Endometrial microvascular endothelial cells (primary cell): Measurements from ENCODE around the gene METTL4. TPM values are rescaled to one million over a fixed set of nuclear protein-coding genes. Genes with fewer than 3 reads are reported as not detected.

Source experiments
- in situ Hi-C: cut with HindIII; loops from 2 replicates; pipeline ENCODE4 v1.10.0; 2017; ENCODE audit warnings: low sequenced_read_pairs, low pct_unique_long_range_greater_than_20kb; ENCODE audit errors: inconsistent ontology term
- total RNA-seq: library from RNA; depleted of rRNA; stranded (reverse); fragments of >200 nt; gene quantifications from one replicate; pipeline ENCODE4 v1.2.3, GENCODE V29; 2015; ENCODE audit errors: inconsistent ontology term

The METTL4 gene
- total RNA-seq, 1 donor from 2014 or later = 8.5 TPM

DNA sequence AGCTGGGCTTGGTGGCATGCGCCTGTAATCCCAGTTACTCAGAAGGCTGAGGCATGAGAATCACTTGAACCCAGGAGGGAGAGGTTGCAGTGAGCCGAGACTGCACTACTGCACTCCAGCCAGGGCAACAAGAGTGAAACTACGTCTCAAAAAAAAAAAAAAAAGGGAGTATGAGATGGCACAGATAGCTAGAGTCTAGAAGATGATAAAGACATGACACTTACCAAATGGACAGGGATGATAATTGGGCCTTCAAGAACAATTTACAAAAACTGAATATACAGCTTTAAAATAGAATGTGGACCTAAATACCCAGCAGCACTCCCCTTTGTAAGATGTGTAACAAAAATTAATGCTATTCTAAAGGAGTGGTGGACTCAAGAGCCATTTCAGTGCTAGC is 2.7 kb downstream of the METTL4 start:
- in situ Hi-C loops = no loop called here

DNA sequence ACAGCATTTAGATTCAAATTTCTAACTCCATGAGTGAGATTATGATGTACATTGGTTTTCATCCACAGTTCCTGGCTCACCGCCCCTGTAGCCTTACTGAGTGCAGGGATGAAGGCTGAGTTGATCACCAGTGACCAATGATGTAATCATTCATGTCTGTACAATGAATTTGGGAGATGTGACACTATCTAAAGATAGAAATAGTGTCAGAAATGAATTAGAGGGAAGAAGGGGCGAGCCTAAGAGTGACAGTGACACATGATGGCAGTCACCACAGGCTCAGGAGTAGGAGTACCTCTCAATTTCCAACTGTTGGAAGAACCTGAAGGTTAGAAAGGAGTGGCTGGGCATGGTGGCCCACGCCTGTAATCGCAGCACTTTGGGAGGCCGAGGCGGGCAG is 3.2 kb downstream of the METTL4 start:
- in situ Hi-C loops = no loop called here

DNA sequence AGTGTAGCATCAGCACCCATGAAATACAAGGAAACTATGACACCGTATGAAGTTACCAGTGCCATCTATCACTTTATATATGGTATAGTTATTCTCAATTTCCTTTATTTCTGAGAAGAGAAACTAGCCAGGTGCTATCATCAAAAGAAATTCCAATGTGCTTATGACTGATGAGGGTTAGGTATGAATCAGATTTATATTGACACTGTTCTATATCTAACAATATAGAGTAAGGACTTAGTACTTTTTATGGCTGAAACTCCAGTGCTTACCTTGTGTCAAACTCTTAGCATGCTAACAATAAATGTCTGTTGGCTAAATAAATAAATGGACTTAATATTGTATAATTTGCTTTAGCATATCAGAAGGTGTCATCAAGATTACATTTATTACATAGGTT is 6.9 kb downstream of the METTL4 start:
- in situ Hi-C loops = no loop called here

DNA sequence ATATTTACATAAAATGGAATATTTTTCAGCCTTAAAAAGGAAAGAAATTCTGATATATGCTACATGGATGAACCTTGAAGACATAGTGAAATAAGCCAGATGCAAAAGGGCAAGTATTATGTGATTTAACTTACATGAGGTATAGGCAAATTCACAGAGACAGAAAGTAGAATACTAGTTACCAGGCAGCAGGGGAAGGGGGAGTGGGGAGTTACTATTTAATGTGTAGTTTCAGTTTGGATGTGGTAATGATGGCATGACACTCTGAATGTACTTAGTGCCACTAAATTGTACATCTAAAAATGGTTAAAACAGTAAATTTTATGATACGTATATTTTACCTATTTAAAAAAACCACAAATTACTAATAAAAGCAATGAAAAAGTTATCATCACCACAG is 12.1 kb downstream of the METTL4 start:
- in situ Hi-C loops = no loop called here

DNA sequence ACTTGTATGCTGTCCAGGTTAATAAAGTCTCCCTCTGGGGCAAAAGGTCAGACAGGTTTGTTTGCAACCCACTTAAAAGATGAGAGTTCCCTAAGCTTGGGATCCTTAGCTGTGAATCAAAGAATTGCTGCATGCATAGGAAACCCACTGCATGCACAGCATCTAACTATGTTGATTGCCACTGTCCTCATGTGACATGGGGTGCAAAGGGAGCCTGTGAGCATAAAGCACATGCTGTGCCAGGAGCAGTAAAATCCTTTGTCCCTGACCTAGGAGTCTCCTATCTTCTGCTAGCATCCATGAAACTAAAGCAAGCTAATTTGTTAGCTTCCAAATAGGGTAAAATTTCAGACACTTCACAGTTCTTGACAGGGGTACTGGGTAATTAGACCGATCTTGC is 13.8 kb downstream of the METTL4 start:
- in situ Hi-C loops = no loop called here

DNA sequence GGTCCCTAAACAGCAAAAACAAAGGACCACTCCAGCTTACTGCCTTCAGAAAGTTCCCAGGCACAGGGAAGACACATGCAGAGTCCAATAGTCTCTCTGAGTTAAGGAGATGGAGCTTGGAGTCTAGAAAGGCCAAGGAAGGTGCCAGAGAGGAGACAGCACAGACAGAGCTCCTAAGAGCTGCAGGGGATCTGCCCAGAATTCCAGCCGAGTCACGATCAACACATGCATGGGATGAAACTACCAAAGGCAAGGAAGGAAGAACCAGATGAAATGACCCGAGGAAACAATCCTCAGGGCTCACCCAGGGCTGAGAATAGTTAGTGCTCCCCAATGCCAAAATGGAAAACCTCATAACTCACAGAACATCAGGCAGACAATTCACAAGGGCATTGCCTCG is 15.4 kb downstream of the METTL4 start:
- in situ Hi-C loops = no loop called here

DNA sequence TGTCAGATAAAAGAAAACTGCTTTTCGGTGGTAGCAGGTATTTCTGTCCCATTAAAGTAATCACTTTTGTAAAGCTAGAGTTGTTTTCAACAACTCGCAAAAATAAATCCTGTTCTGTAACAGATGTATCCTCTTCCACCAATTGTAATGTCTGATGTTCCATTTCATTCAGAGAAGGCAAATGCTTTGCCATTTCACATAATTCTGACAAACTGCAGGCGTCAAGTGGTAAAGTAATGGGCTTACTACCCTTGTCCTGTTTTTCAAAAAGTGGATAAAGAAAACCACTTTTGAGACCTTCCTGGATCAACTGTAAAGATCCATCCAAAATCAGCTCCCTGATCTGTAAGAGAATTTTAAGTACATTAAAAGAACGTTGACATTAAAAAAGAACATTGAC is 16.6 kb downstream of the METTL4 start:
- in situ Hi-C loops = no loop called here

DNA sequence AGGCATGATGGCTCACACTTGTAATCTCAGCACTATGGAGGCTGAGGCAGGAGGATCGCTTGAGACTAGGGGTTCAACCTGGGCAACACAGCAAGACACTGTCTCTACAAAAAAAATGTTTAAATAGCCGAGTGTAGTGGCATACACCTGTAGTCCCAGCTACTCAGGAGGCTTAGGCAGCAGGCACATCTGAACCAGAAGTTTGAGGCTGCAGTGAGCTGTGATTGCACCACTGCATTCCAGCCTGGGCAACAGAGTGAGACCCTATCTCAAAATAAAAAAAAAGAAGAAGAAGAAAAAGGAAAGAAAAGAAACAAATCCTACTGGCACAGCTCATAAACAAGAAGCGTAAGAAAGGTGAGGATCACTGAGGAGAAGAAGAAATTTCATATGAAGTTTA is 19.9 kb downstream of the METTL4 start:
- in situ Hi-C loops = no loop called here

DNA sequence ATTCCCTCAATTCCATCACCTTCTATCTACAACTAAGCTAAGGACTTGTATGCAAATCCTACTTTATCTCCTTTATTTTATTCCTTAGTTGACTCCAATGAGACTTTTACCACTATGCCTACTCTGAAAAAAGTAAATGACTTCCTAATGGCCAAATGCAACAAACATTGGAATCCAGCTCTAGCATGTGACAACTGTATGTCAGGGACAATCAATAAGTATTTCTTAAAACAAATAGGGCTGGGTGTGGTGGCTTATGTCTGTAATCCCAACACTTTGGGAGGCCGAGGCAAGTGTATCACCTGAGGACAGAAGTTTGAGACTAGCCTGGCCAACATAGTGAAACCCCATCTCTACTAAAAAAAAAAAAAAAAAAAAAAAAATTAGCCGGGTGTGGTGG is 21.8 kb downstream of the METTL4 start:
- in situ Hi-C loops = loop anchor here (25.0 kb wide), 1 partner anchor 962 kb away; no protein-coding TSS in a partner anchor

DNA sequence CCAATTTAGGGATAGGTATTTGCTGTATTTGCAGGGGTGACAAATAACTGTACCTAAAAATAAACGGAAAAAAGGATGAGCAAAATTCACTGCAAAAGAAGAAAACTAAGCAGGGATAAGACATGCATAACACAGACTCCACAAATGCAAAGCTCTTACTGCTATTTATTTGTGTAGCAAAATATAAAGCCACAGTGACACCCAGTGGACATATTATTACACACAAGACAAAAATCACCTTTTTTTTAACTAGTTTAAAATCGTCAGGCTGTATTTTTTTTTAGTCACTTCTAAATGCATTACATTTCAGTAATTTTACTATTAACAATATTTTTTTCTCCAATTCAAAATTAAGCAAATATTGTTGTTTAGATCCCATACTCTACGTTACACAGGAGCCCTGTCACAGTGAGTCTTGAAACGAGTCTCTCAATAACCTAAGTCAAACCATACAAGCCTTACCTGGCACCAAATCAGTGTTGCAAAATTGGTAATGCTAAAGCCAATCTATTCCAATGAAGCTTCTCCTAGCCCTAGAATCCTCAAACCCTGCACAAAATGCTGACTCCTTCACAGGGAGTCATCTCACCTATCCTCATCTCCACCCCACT is 23.7 kb downstream of the METTL4 start:
- in situ Hi-C loops = loop anchor here (25.0 kb wide), 1 partner anchor 960 kb away; no protein-coding TSS in a partner anchor

DNA sequence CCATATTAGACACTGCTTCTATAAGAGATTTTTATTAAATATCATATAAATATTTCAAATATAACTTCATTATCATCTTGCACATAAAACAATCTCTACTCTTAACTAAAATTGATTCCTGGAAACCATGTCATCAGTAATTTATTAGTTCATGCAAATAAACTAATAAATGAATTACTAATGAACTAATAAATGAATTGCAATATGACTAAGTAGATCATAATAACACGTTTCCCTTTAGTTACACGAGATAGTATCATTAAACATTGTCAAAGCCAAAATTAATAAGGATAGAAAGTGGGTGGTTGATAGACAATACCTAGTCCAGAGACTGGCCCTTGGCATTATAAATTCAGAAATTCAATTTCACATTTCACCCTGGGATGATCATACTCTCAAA is 26.1 kb downstream of the METTL4 start:
- in situ Hi-C loops = loop anchor here (25.0 kb wide), 1 partner anchor 958 kb away; no protein-coding TSS in a partner anchor

DNA sequence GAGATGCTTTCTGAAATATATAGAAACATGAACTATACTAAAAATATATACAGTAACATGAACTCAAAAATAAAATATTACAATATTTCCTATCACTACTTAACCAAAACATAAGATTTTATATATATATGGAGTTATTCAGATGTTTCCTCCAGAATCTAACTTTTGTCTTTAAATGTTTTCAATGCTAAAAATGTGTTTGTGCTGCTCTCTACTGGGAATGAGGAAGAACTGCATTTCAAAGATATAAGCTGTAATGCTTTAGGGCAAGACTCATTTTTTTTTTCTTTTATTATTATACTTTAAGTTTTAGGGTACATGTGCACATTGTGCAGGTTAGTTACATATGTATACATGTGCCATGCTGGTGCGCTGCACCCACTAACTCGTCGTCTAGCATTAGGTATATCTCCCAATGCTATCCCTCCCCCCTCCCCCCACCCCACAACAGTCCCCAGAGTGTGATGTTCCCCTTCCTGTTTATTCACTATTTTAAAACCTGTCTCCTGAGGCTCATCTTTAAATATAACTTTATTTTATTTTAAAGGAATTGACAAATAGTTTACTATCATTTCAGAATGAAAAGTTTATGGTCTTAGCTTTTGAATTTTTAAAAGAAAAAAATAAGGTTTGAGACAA is 29.3 kb downstream of the METTL4 start:
- in situ Hi-C loops = loop anchor here (25.0 kb wide), 1 partner anchor 955 kb away; no protein-coding TSS in a partner anchor

DNA sequence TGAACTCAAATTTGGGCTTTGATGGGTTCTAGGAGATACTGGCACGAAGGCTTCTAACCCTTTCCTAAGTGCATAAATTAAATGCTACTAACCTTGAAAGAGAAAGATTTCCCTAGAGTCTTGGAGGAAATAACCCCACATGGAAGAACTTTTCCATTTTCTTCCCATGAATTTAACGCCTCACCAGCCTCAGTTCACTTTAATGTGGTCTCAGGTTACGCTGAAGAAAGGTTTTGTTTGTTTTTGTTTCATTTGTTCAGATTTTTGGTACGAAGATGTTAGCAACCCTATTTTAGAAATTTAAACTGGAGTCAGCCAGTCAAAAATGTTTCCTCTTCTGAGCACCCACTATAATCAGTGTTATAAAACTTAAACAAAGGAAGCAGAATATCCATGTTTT is 30.7 kb downstream of the METTL4 start:
- in situ Hi-C loops = loop anchor here (25.0 kb wide), 1 partner anchor 953 kb away; no protein-coding TSS in a partner anchor

DNA sequence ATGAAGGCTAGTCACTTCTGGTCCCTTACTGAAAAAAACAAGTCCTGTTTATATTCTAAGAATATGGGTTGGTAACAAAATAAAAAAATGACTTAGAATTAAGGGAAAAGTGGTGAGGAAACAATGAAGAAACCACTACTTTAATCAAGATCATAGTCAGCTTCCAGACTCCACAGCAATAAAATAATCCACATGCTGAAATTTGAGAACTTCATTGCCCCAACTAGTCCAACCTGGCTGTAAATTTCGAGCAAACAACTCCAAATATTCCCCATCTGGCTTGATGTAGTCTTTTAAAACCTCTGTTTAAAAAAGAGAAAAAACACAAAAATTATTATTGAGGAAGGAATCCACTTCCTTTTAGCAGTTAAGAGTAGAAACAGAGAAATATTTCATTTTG is 32.5 kb downstream of the METTL4 start:
- in situ Hi-C loops = loop anchor here (25.0 kb wide), 1 partner anchor 952 kb away; no protein-coding TSS in a partner anchor

DNA sequence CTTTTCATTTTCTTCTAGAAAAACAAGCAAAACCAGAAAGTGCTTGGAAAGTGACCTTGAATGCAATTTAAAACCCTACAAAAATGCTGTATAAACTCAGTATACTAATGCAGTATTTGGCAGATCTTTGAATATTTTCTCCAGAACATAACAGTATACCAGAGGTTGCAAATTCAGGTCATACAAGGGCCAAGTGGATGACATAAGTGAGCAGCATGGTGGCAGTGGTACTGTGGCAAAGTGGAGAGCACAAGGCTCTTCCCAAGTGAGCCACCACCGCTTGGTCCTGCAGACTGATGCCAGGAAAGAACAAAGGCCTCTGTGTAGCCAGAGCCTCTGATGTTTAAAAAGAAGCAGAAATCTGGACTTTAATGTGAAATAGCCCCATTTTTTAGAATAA is 33.1 kb downstream of the METTL4 start:
- in situ Hi-C loops = loop anchor here (25.0 kb wide), 1 partner anchor 951 kb away; no protein-coding TSS in a partner anchor

DNA sequence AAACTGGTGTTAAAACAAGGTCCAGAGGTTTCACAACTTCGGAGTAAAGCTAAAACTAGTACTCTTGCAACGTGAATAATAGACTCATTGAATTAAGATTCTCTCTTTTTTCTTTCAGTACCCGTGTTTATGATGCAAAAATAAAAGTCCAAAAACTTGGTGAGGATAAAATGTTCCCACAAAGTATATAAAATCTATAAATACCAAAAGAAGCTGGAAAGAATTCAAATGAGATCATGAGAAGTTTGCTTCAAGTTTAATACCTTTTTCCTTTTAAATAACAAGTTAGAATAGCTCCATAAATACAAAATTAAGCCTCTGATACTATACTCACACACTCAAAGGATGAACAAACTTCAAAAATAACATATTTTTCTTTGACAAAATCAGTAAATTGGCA is 34.0 kb downstream of the METTL4 start:
- in situ Hi-C loops = loop anchor here (25.0 kb wide), 1 partner anchor 950 kb away; no protein-coding TSS in a partner anchor

DNA sequence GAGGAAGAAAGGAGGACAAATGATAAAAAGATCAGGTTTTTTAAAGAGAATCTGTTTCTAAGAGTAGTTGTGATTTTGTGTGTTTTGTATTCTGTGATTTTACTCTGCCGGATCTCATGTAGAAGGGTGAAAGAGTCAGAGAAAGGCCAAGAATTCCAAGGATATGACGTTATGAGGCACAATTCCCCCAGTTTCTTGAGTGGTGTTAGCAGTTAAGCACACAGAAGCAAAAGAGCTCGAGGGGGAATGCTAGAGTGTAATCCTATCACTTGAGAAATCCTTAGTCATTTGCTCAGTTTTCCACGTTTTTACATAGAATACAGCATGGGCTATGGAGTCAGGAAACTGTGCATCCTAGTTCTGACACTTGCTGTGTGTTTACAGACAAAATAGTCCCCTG is 34.8 kb downstream of the METTL4 start:
- in situ Hi-C loops = loop anchor here (25.0 kb wide), 1 partner anchor 949 kb away; no protein-coding TSS in a partner anchor

DNA sequence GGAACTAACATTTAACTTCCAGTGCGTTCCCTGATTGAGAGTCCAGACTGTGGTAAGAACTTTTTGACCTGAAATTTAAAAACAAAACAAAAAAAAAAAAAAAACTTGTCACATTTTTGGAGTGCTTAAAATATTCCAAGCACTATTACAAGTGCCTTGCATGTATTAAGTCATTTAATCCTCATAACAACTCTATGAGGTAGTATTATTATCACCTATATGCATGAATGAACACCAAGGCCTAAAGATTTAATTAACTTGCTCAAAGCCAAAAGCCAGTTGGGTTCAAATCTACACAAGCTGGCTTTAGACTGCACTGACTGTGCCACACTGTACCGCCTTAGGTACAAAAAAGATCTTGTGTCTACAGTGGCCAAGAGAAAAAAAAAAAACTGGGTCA is 35.2 kb downstream of the METTL4 start:
- in situ Hi-C loops = loop anchor here (25.0 kb wide), 1 partner anchor 949 kb away; no protein-coding TSS in a partner anchor

DNA sequence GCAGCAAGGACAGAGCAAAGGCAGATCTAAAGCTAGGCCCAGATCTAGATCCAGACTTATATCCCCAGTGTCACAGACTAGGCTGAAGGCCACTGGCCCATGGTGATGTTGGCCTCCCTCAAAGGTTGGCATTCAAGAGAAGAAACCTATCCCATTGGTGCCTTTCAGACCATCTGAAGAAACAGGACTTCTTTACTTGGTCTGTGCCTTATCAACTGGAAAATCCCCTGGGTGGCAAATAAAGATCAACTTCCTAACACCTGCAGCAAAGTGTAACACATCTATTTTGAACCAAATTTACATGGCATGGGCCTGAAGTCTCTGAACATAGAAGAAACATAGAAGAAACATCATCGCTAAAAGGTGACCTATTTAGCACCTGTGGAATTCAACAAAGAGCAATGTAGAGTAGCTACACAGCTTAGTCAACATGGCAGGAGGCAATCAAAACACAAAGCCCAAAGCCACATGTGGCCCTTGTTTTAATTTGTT is 35.8 kb downstream of the METTL4 start:
- in situ Hi-C loops = loop anchor here (25.0 kb wide), 1 partner anchor 948 kb away; no protein-coding TSS in a partner anchor

DNA sequence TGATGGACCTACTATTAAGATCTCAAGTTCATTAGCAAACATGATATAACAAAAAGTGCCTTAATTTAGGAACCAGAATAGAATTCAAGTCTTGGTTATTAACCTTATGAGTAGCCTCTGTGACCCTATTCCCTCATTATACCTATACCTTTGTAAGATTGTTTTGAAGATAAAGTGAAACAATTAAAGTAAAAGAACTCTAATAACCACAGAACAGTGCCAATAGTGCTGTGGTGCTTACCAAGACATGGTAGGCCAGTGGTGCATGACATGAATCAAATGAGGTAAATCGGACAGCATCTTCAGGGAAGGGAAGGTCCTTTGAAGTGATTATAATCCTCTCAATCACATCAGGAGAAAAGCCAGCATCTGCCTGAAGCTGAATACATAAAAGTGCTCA is 36.4 kb downstream of the METTL4 start:
- in situ Hi-C loops = loop anchor here (25.0 kb wide), 1 partner anchor 948 kb away; no protein-coding TSS in a partner anchor
